ENCODE measurements around the gene CCL3. TPM values are rescaled to one million over a fixed set of nuclear protein-coding genes. Genes with fewer than 3 reads are reported as not detected.

Gene CCL3
- total RNA-seq, 1 experiment from 2014 or later, result 1.1 TPM

DNA sequence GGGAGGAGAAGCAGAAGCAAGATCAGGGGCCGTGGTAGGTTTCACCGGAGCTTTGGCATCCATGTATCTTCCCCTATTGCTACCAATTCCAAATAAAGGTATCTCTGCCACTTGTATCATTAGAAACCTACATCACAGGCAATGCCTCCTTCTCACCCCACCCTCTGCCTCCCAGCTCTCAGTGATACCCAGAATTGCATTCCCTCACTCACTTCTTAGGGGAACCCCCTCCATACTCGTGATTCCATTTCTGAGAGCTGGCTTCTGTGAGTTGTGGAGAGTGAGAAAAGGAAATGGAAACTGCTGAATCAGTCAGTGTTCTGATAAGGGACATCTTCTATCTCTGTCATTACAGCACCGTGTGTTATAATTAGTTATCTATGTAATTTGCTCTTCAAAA lies 2.3 kb upstream of the CCL3 start:
- ChIA-PET CTCF (no interaction called here), POLR2A (no interaction called here)
- no peaks in the 10 kb centered on the region for H3K9me3 ChIP-seq (ENCODE audit: control insufficient read depth, insufficient read depth, low read depth, low read length)
- H3K27ac ChIP-seq (ENCODE audit: low read length), result no peak overlapping the region
- no peak overlapping the region for H3K4me3 ChIP-seq (ENCODE audit: low read depth in 2 of 2, low read length in 2 of 2)
- DNase-seq (ENCODE audit: low read depth, low spot score) (no peak), ATAC-seq (no peak)
- no peak for TF ChIP-seq REST (IDR thresholded peaks at IDR 0.05; ENCODE audit: insufficient read depth in 1 of 2, low read depth in 2 of 2, low read length in 1 of 2)
- no peak for TF ChIP-seq SIN3A (IDR thresholded peaks at IDR 0.05; ENCODE audit: borderline replicate concordance, insufficient read depth, low read depth, low read length)
- TF ChIP-seq, protein P1, sequence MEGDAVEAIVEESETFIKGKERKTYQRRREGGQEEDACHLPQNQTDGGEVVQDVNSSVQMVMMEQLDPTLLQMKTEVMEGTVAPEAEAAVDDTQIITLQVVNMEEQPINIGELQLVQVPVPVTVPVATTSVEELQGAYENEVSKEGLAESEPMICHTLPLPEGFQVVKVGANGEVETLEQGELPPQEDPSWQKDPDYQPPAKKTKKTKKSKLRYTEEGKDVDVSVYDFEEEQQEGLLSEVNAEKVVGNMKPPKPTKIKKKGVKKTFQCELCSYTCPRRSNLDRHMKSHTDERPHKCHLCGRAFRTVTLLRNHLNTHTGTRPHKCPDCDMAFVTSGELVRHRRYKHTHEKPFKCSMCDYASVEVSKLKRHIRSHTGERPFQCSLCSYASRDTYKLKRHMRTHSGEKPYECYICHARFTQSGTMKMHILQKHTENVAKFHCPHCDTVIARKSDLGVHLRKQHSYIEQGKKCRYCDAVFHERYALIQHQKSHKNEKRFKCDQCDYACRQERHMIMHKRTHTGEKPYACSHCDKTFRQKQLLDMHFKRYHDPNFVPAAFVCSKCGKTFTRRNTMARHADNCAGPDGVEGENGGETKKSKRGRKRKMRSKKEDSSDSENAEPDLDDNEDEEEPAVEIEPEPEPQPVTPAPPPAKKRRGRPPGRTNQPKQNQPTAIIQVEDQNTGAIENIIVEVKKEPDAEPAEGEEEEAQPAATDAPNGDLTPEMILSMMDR (IDR thresholded peaks at IDR 0.05), result no peak
- TF ChIP-seq TCF7L2 (IDR thresholded peaks at IDR 0.05; ENCODE audit: low read depth, low read length), result no peak
- TF ChIP-seq POLR2AphosphoS5 (IDR thresholded peaks at IDR 0.05; ENCODE audit: low read depth, low read length), result no peak
- no peaks in the 10 kb centered on the region; the same call in 1 of the 2 replicates for H3K27me3 ChIP-seq (ENCODE audit: control insufficient read depth, insufficient read depth, low read length)
- intact Hi-C loops (cut with micrococcal nuclease; ENCODE audit: unreplicated experiment), result no loop called here
- H3K36me3 ChIP-seq (ENCODE audit: control insufficient read depth, insufficient read depth, low read length), result no peaks in the 10 kb centered on the region
- in situ Hi-C loops (cut with HindIII; ENCODE audit: low pct_unique_long_range_greater_than_20kb, low sequenced_read_pairs), result no loop called here
- BruUV-seq (replicated peaks), result no TSS peak
- no peaks in the 10 kb centered on the region for H3K4me1 ChIP-seq (ENCODE audit: control insufficient read depth, insufficient read depth, low read length)

DNA sequence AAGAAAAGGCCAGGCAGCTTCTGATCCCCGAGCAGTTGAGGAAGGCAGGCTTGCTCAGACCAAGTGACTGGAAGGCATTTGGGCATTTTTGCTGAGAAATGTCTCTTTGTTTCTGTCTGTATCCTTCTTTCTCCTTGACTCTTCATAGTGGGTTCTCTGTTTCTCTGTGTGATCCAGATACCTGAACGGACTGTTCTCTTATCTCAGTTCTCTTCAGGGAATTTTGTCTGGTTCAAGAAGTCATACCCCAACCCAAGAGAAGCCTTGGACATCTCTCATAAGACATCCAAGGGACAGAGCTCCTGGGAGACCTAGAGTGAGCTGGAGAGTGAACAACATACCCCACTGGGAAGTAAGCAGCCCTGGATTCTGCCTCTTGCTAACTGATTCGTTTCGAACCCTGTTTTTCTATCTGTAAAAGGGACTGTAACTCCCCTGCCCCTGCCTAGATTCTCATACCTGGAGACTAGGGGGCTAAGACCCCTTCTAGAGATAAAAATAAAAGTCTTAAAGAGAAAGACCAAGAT lies 541 bp downstream of the CCL3 start:
- no peaks in the 10 kb centered on the region for H3K9me3 ChIP-seq (ENCODE audit: control insufficient read depth, insufficient read depth, low read depth, low read length)
- ChIA-PET CTCF (no interaction called here), POLR2A (interaction anchor here (0.6 kb wide), 1 partner anchor 1253 kb away, joined by 7 read pairs; no protein-coding TSS in a partner anchor)
- H3K27ac ChIP-seq (ENCODE audit: low read length), result no peak overlapping the region
- in situ Hi-C loops (cut with HindIII; ENCODE audit: low pct_unique_long_range_greater_than_20kb, low sequenced_read_pairs) (no loop called here), intact Hi-C loops (cut with micrococcal nuclease; ENCODE audit: unreplicated experiment) (no loop called here)
- DNase-seq (ENCODE audit: low read depth, low spot score) (no peak), ATAC-seq (no peak)
- no peaks in the 10 kb centered on the region for H3K4me1 ChIP-seq (ENCODE audit: control insufficient read depth, insufficient read depth, low read length)
- no peak overlapping the region for H3K4me3 ChIP-seq (ENCODE audit: low read depth in 2 of 2, low read length in 2 of 2)
- H3K36me3 ChIP-seq (ENCODE audit: control insufficient read depth, insufficient read depth, low read length), result no peaks in the 10 kb centered on the region
- TF ChIP-seq POLR2AphosphoS5 (IDR thresholded peaks at IDR 0.05; ENCODE audit: low read depth, low read length) (no peak), REST (IDR thresholded peaks at IDR 0.05; ENCODE audit: insufficient read depth in 1 of 2, low read depth in 2 of 2, low read length in 1 of 2) (no peak)
- TF ChIP-seq, protein P1 (IDR thresholded peaks at IDR 0.05), result no peak
- no TSS peak for BruUV-seq (replicated peaks)
- no peaks in the 10 kb centered on the region; the same call in 1 of the 2 replicates for H3K27me3 ChIP-seq (ENCODE audit: control insufficient read depth, insufficient read depth, low read length)

Data from Panc1 (cell line).